GM12878 (cell line): ENCODE measurements around the gene TRAPPC12. TPM values are rescaled to one million over a fixed set of nuclear protein-coding genes. Genes with fewer than 3 reads are reported as not detected.

Experiments used
- ATF3 ChIP-seq: IDR thresholded peaks from 2 replicates; pipeline ENCODE4 v1.6.1; 2011; ENCODE audit warnings: low read depth, mild to moderate bottlenecking, low read length, moderate library complexity, borderline replicate concordance; ENCODE audit errors: extremely low read depth
- BACH1 ChIP-seq: fragments of 450-650 bp; IDR thresholded peaks from 2 replicates; pipeline ENCODE4 v1.6.1; 2017; ENCODE audit warnings: mild to moderate bottlenecking, borderline replicate concordance
- BCL3 ChIP-seq: IDR thresholded peaks from 2 replicates; pipeline ENCODE4 v1.6.1; 2011; ENCODE audit warnings: borderline replicate concordance, low read depth, mild to moderate bottlenecking, moderate library complexity, low read length; ENCODE audit not compliant: insufficient read depth, poor library complexity, severe bottlenecking
- BHLHE40 ChIP-seq, 2 experiments: fragments of 450-650 bp in 1 of 2; IDR thresholded peaks; 2 replicates each; pipeline ENCODE4 v1.6.1; 2011 to 2017; ENCODE audit warnings: low read depth in 2 of 2, borderline replicate concordance in 1 of 2, improper control_type of control experiment in 1 of 2, low read length in 1 of 2, mild to moderate bottlenecking in 1 of 2
- CBFB ChIP-seq: IDR thresholded peaks from 2 replicates; pipeline ENCODE4 v1.6.1; 2016; ENCODE audit warnings: antibody characterized with exemption, low read depth
- CEBPB ChIP-seq, 2 experiments: fragments of 150-350 bp in 1 of 2; IDR thresholded peaks; 2 replicates each; pipeline ENCODE4 v1.6.1; 2012 to 2014; ENCODE audit warnings: low read depth in 2 of 2, low read length in 2 of 2, borderline replicate concordance in 1 of 2, inconsistent platforms in 1 of 2
- CHD1 ChIP-seq: IDR thresholded peaks from 2 replicates; pipeline ENCODE4 v1.6.1; 2012; ENCODE audit warnings: low read depth, low read length, improper control_type of control experiment
- CREB1 ChIP-seq: IDR thresholded peaks from 2 replicates; pipeline ENCODE4 v1.6.1; 2012; ENCODE audit warnings: low read depth, mild to moderate bottlenecking, inconsistent platforms
- CTCF ChIP-seq, 3 experiments: IDR thresholded peaks in 2 of 3; conservative IDR thresholded peaks in 1 of 3; 2 replicates each; pipeline ENCODE4 v1.5.1; 2011; ENCODE audit warnings: low read depth in 3 of 3, low read length in 3 of 3, mild to moderate bottlenecking in 3 of 3, control low read depth in 2 of 3, moderate library complexity in 2 of 3, inconsistent platforms in 1 of 3, mixed read lengths in 1 of 3; ENCODE audit not compliant: control insufficient read depth in 2 of 3, insufficient read depth in 1 of 3; ENCODE audit errors: extremely low read depth in 1 of 3
- EP300 ChIP-seq, 2 experiments: fragments of 150-350 bp in 1 of 2; IDR thresholded peaks; 2 replicates each; pipeline ENCODE4 v1.6.1; 2011 to 2012; ENCODE audit warnings: low read depth in 2 of 2, low read length in 2 of 2, borderline replicate concordance in 1 of 2, improper control_type of control experiment in 1 of 2, inconsistent platforms in 1 of 2; ENCODE audit not compliant: control insufficient read depth in 1 of 2
- FOS ChIP-seq: IDR thresholded peaks from 3 replicates; pipeline ENCODE4 v1.6.1; 2011; ENCODE audit warnings: borderline replicate concordance; ENCODE audit not compliant: insufficient read length; ENCODE audit errors: extremely low read depth
- GATAD2B ChIP-seq: fragments of 450-650 bp; conservative IDR thresholded peaks from 2 replicates; pipeline ENCODE4 v1.6.1; 2017; ENCODE audit warnings: low read depth, mild to moderate bottlenecking, moderate library complexity
- IKZF2 ChIP-seq, 2 experiments: fragments of 450-650 bp; IDR thresholded peaks; 2 replicates each; pipeline ENCODE4 v1.6.1; 2017; ENCODE audit warnings: mild to moderate bottlenecking in 2 of 2, moderate library complexity in 2 of 2
- IRF5 ChIP-seq: fragments of 450-650 bp; IDR thresholded peaks from 2 replicates; pipeline ENCODE4 v1.6.1; 2017; ENCODE audit warnings: borderline replicate concordance
- JUNB ChIP-seq: IDR thresholded peaks from 2 replicates; pipeline ENCODE4 v1.6.1; 2016; ENCODE audit warnings: antibody characterized with exemption, mild to moderate bottlenecking
- NFXL1 ChIP-seq: fragments of 450-650 bp; IDR thresholded peaks from 2 replicates; pipeline ENCODE4 v1.6.1; 2017; ENCODE audit warnings: antibody characterized with exemption, mild to moderate bottlenecking, borderline replicate concordance
- NR2C1 ChIP-seq: fragments of 450-650 bp; IDR thresholded peaks from 2 replicates; pipeline ENCODE4 v1.6.1; 2017; ENCODE audit warnings: antibody characterized with exemption, mild to moderate bottlenecking, moderate library complexity
- NR2F1 ChIP-seq: fragments of 450-650 bp; conservative IDR thresholded peaks from 2 replicates; pipeline ENCODE4 v1.6.1; 2017; ENCODE audit warnings: mild to moderate bottlenecking
- NRF1 ChIP-seq: conservative IDR thresholded peaks from 2 replicates; pipeline ENCODE4 v1.6.1; 2011; ENCODE audit warnings: mild to moderate bottlenecking, low read depth, low read length, improper control_type of control experiment
- POLR2A ChIP-seq: IDR thresholded peaks from 2 replicates; pipeline ENCODE4 v1.6.1; 2011; ENCODE audit warnings: low read depth, mild to moderate bottlenecking, low read length
- SPI1 ChIP-seq: IDR thresholded peaks from 2 replicates; pipeline ENCODE4 v1.6.1; 2011; ENCODE audit warnings: low read depth, mild to moderate bottlenecking, low read length, moderate library complexity, borderline replicate concordance; ENCODE audit not compliant: insufficient read depth
- STAT1 ChIP-seq: fragments of 450-650 bp; conservative IDR thresholded peaks from 2 replicates; pipeline ENCODE4 v1.6.1; 2014; ENCODE audit warnings: antibody characterized with exemption, mild to moderate bottlenecking
- TBL1XR1 ChIP-seq: IDR thresholded peaks from 2 replicates; pipeline ENCODE4 v1.6.1; 2012; ENCODE audit warnings: low read depth, low read length, improper control_type of control experiment
- WRNIP1 ChIP-seq: IDR thresholded peaks from 2 replicates; pipeline ENCODE4 v1.6.1; 2011; ENCODE audit warnings: low read depth, low read length, improper control_type of control experiment, borderline replicate concordance
- ZNF274 ChIP-seq: IDR thresholded peaks from one replicate; pipeline ENCODE4 v1.8.0; 2011; ENCODE audit not compliant: insufficient read length, insufficient read depth
- polyA plus RNA-seq, 11 experiments: library from polyadenylated mRNA; depleted of rRNA in 4 of 11; unstranded in 6 of 11; stranded (reverse) in 5 of 11; fragments of >200 nt; fragmentation: Nextera tagmentation in 4 of 11; fragmentation: Illumina TruSeq in 1 of 11; extraction: Ambion mirVana in 4 of 11; extraction: Trizol in 1 of 11; gene quantifications; 1 replicate in 1 of 11; 2 replicates in 10 of 11; pipeline versions ENCODE4 v1.2.1 to v1.2.3, GENCODE V29; 2011 to 2016; ENCODE audit warnings: inconsistent platforms in 2 of 11, missing spikeins in 2 of 11, low read depth in 1 of 11
- total RNA-seq, 4 experiments: library from RNA; depleted of rRNA in 3 of 4; stranded (reverse); fragments of >200 nt in 3 of 4; fragmentation: Illumina TruSeq in 1 of 4; extraction: Trizol in 1 of 4; gene quantifications; 2 replicates each; pipeline versions ENCODE4 v1.2.1 to v1.2.3, GENCODE V29; 2013 to 2021

Gene TRAPPC12
- total and polyA plus RNA-seq, 10 of the 15 experiments (the other 5 are each of a cell fraction or from before 2014, with no cell fraction given): 8.6 to 77.1 (median 37.4) TPM

- TF ChIP-seq STAT1 (peak; percentile 86), IKZF2 (IDR thresholded peaks at IDR 0.05) (peak; percentile 54 to 68), IRF5 (no peak), NFXL1 (no peak), BCL3 (peak; percentile 9), NR2C1 (peak; percentile 94), GATAD2B (peak; percentile 87), BACH1 (peak; percentile 56; the same call in 1 of the 2 replicates), CBFB (peak; percentile 40; the same call in 1 of the 2 replicates), CREB1 (peak; percentile 76; the same call in 1 of the 2 replicates), CTCF (IDR thresholded peaks at IDR 0.05 in 2 of 3, conservative IDR thresholded peaks at IDR 0.05 in 1 of 3; ENCODE audit: control insufficient read depth in 2 of 3, extremely low read depth in 1 of 3, insufficient read depth in 1 of 3, low read depth in 3 of 3, low read length in 3 of 3) (peak; percentile 39 to 55 (median 47)), POLR2A (peak; percentile 99), NRF1 (peak; percentile 73), ATF3 (0 out of 2 replicates have a peak, but pooled peaks have one; percentile 2), ZNF274 (no peak), NR2F1 (peak; percentile 75), FOS (no peak), EP300 (IDR thresholded peaks at IDR 0.05; ENCODE audit: borderline replicate concordance in 1 of 2, control insufficient read depth in 1 of 2, low read depth in 2 of 2, low read length in 2 of 2) (no peak), CEBPB (IDR thresholded peaks at IDR 0.05; ENCODE audit: borderline replicate concordance in 1 of 2, low read depth in 2 of 2, low read length in 2 of 2) (no peak), CHD1 (no peak), WRNIP1 (no peak), TBL1XR1 (no peak), BHLHE40 (IDR thresholded peaks at IDR 0.05; ENCODE audit: borderline replicate concordance in 1 of 2, low read depth in 2 of 2, low read length in 1 of 2) (peak; percentile 69 to 86), SPI1 (peak; percentile 68; the same call in 1 of the 2 replicates), JUNB (no peak)
Observed at GRCh38 chr2:3379647-3380534, at the start of gene TRAPPC12 (continued).
